GM19463 (cell line): ENCODE measurements around the gene TMCO4.
A peak's percentile ranks its signal among the peaks of the same experiment; 100 is the strongest.
"Not testable (repeated sequence)": the region's sequence is repeated elsewhere in the genome, so short reads cannot be mapped to it uniquely, and the experiment has no call there.

Source experiments
- ATAC-seq: cut with Tn5 transposase; IDR thresholded peaks from one replicate; pipeline ENCODE4 v1.9.1; 2021; ENCODE audit warnings: mild to moderate bottlenecking, moderate library complexity; ENCODE audit not compliant: unreplicated experiment

Gene TMCO4

DNA sequence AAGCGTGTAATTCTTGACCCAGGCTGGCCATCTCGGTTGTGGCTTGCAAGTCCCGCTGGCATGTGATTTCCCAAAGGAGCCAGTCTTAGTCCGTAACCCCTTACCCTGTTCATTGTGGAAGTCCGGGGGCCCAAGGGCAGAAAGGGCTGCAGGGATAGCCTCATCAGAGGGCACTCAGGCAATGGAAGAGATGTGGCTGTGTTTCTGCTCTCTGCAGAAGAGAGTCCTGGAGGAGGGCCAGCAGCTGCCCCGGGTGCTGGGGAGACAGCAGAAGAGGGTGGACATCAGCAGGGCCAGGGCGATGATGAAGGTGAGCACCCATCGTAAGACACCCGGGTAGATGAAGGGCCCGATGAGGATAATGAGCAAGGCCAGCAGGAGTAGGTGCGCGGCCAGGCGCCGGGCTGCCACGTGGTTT, 14.5 kb upstream of the TMCO4 start:
- ATAC-seq, result no peak

DNA sequence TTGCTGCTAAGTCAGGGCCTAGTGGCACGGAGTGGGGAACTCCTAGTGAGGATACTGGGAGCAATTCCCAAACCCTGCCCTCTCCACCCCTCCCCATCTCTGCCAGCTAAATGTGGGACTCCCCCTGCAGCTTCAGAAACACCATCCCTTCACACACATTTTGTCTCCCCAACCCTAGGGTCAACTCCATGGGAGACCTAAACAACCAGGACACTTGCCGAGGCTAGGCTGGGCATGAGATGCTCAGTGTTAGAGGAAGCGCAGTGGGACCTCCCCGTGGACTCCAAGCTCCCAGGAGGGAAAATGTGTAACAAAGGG, 13.9 kb upstream of the TMCO4 start:
- ATAC-seq, result no peak

DNA sequence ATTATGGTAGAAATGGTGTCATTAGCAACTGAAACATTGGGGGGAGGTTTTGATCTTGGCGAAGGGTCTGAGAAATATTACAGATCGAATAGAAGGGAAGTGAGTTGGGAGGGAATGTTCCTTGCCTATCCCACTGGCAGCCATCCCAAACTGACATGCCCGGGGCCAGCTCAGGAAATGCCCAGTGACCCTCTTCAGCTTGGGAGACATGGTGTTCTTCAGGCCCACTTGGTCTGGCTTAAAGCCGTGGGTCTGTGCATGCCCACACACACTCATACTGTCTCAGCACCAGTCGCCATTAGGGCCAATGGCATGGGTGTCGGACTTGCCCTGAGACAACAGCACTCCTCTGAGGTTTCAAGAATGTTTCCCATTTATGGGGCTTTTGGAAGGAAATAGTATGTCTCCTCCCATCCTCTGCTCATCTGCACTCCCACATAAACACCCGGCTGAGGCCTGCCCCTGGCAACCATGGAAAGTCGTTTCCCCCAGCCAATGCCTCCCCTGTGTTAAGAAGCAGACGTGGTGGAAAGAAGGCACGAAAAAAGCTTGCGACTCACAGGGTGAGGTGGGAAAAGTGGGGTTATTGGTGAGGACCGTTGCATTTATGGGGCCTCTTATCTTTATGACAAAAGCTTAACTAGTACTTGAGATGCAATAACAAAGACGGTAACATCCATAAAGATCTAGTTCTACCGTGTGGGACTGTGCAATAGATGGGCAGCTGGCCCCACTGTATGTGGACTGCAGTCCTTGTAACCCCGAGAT, 13.3 kb upstream of the TMCO4 start:
- ATAC-seq, result no peak

DNA sequence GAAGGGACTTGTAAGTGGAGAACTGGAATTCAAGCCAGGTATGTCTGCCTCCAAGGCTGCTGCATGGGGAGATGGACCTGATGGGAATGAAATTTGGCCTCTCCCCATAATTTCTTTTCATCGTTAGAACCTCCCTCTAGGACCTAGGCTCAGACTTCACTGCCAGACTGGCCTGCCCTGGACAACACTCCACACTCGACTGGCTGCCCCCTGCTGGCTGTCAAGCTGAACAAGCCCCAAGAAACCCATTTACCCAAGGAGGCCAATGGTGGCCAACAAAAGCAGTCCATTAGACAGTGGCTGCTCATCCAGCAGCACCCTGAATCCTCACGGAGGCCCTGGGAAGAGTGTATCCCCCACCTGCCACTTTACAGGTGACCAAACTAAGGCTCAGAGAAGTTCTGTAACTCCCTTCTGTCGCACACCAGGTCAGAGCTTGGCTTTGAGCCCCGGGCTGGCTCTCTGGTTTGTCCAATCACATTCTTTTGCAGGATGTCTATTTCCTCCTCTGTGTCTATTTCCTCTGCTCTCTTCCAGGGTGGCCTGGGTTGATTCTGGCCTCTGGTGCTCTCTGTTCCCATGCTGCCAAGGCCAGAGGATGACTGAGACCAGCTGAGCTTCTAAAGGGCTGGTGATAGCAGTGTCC, 11.6 kb upstream of the TMCO4 start:
- ATAC-seq, result no peak

DNA sequence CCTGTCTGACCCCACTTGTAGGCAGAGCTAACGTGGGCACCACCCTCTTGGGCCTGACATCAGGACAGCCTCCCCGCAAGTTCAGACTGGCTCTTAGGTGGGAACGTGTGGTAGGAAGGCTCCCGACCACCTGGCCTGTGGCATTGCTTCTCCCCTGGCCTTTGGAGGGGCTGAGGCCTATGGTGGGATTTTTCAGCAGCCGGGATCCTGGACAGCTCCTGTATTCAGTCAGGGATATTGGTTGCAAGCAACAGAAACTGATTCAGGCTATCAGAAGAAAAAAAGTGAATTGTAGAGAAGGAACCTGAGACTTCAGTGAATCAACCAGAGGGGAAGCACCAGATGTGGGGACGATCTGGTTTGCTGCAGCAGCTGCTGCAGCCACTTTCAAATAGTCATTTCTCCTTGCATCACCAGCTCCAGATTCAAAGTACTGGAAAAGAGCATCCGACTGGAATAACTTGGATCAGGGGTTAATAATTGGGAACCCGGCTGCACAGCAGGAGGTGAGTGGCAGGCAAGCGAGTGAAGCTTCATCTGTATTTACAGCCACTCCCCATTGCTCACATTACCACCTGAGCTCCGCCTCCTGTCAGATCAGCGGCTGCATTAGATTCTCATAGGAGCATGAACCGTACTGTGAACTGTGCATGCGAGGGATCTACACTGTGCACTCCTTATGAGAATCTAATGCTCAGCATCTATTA, 9.5 kb upstream of the TMCO4 start:
- ATAC-seq, result no peak

DNA sequence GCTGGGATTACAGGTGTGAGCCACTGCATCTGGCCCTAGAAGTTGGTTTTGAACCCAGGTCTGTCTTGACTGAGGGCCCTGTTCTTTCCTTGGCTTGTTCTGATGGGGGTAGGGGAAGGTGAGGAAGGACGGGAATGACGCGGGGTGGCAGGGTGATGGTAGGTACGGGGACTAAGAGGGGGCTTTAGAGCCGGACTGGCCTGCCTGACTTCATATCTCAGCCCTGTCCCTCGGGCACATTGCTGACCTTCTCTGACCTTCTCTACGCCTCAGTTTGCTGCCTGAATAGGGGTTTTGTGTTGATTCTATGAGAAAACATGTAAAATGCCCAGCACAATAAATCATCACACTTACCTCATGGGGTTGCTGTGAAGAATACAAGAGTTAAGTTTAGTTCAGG, 8.6 kb upstream of the TMCO4 start:
- ATAC-seq, result no peak

DNA sequence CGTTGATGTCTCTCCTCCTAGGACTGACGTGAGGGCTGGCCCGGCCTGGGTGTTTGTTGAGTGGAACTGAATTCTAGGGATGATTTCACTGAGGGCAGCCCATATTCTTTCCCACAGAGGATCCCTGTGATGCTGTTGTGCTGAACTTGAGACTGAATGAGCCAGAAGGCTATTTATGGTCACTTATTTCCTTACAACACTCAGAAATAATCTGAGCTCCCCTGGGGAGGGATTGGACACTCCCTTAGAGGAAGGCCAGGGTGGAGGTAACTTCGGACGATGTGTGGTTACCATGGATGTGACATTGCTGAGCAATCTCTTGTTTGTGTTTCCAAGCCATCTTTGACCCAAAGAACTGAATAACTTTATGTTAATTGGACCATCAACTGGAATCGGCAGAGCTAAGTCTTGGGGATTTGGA, 5.1 kb upstream of the TMCO4 start:
- ATAC-seq, result no peak

DNA sequence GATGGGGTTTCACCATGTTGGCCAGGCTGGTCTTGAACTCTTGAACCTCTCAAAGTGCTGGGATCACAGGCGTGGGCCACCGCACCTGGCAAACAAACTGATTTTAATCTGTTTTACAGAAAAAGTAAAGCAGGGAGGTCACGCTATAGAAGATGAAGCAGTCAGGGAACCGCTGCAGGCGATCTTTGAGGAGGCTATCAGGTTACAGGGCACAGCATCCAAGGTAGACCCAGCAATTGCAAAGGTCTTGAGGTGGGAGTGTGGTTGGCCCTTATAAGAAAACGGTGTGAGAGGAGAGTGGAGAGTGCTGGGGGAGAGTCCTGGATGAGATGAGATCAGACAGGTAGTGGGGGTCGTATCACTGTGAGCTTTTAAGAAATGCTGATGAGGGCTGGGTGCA, 2.6 kb upstream of the TMCO4 start:
- ATAC-seq, result no peak

DNA sequence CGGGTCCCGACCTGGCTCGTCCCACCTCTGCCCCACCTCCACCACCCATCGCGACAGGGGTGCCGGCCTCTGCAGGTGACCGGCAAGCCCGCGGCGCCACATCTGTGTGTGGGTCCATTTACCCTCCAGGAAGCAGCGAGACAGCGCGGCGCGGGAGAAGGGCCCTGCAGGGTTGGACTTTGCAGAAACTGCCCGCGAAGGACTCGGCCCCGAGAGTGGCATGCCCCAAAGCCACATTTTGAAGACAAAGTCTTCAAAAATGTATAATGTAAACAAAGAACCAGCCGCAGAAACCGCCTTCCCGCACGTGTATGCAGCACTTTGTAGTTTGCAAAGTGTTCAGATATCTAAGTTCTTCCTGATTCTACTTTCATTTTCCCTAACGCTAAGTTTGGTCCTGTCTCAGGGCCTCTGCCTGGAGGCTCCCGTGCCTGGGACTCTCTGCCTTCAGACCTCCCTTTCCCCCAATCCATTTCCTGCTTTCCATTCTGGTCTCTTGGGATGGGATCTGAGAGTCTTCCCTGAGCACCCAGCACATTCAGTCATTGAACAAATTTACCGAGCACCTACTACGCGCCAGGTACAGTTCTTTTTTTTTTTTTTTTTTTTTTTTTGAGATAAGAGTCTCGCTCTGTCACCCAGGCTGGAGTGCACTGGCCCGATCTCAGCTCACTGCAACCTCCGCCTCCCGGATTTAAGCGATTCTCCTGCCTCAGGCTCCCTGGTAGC, 524 bp upstream of the TMCO4 start:
- peak; percentile 38 for ATAC-seq

DNA sequence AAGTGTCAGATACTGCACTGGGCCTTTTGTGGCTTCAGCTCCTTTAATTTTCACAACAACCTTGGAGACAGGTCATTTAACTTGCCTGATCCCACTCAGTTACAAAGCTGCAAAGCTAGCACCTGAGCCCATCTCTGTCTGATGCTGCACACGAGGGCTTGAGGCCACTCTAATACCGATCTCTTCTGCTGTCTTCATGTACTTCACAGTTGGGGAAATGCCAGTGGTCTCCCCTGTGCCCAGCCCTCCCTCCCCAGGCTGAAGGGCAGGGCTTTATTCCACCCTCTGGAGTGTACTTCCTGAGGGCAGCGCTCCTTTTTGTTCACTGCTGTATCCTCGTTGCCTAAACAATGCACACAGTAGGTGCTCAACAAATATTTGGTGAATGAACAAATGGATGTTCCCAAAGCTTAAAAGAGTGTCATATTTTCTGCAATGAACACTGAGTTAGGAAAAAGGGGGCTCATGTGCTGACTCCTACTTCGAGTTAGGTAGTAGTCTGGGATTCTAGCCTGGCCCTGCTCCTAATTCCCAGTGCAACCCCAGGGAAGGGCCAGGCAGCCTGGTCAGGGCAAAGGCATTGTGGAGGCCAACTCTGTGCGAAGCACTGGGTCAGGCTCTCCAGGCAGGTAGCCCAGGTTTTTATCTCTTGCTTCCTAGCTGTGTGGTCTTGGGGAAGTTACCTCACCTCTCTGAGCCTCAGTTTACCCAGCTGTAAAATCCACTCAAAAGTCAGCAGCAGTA, 1.1 kb downstream of the TMCO4 start:
- ATAC-seq, result no peak

DNA sequence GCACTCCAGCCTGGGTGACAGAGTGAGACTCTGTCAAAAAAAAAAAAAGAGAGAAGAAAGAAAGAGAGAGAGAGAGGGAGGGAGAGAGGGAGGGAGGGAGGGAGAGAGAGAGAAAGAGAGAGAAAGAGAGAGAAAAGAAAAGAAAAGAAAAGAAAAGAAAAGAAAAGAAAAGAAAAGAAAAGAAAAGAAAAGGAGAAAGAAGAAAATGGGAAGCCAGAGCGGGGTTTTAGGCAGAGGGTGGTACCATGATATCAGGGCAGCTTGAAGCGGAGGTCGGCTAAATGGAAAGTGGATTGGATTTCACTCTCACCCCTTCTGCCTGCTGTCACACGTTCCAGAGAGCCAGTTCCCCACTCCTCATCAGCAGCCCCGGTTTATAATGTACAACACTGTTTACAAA, 1.9 kb downstream of the TMCO4 start:
- ATAC-seq, result no peak

DNA sequence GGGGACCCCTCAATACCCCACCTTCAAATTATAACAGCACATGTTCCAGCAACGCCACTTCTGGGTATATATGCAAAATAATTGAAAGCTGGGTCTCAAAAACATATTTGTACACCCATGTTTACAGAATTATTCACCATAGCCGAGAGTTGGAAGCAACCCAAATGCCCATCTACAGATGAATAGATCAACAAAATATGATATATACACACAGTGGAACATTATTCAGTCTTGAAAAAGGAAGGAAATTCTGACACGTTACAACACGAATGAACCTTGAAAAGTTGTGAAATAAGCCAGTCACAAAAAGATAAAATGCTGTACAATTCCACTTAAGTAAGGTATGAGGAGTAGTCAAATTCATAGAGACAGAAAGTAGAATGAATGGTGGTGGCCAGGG, 5.1 kb downstream of the TMCO4 start:
- no peak for ATAC-seq

DNA sequence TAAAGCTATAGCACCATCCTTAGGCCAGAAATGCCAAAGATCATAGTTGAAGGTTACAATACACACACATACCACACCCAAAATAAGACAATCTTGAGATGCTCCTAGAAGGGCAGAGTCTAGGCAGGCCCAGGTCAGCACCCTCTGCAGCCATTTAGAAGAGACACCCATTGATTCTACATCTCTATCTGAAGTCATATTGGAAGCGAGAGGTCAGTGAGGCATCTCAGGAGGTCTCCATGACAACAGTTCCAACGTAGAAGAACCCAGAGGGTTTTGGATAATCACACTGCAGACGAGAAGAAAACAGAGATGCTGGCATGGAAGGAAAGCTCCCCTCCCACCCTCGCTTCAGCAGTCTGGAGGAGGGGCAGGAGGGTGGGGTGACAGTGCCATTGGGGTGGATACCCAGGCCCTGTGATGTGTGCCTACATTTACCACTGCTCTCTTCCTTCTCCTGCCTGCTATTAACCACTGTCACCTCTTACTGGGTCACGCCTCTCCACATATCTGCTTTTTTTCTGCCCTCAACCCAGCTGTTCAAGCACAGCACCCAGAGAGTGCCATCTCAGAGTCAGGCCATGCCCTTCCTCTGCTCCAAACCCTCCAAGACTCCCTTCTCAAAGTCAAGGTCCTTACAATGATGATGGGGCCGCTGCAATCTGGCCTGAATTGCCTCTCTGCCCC, 6.2 kb downstream of the TMCO4 start:
- ATAC-seq, result peak; percentile 48

DNA sequence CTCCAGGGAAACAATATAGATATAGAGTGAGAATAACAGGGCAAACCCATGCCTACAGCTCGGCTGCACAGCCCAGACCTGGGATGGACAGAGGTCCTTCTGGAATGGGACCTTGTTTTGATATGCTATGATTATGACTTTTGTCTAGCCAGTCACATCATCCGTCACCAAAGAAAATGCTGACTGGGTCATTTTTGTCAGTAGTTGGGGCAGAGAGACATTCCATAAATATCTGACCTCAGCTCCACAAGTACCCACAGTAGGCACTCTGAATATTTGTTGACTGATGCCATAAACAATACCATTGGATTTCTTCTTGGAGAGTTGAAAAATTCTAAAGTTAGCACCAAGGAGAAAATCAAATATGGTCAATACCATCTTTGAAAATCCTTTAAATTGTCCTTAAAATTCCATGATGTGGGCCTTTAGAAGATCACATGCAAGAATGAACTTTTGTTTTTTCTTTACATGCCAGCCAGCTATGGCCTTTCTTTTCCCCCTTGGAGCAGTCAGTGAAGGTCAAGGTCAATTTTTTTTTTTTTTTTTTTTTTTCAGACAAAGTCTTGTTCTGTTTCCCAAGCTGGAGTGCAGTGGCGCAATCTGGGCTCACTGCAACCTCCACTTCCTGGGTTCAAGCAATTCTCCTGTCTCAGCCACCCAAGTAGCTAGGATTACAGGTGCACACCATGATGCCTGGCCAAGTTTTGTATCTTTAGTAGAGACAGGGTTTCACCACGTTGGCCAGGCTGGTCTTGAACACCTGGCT, 7.3 kb downstream of the TMCO4 start:
- no peak for ATAC-seq

DNA sequence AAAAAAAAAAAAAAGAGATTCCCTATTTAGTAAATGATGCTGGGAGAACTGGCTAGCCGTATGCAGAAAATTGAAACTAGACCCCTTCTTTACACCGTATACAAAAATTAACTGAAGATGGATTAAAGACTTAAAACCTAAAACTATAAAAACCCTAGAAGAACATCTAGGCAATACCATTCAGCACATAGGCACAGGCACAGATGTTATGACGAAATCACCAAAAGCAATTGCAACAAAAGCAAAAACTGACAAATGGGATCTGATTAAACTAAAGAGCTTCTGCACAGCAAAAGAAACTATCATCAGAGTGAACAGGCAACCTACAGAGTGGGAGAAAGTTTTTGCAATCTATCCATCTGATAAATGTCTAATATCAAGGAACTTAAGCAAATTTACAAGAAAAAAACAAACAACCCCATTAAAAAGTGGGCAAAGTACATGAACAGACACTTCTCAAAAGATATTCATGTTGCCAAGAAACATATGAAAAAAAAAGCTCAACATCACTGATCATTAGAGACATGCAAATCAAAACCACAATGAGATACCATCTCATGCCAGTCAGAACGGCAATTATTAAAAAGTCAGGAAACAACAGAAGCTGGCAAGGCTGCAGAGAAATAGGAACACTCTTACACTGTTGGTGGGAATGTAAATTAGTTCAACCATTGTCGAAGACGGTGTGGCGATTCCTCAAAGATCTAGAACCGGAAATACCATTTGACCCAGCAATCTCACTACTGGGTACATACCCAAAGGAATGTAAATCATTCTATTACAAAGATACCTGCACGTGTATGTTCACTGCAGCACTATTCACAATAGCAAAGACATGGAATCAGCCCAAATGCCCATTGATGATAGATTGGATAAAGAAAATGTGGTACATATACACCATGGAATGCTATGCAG, 9.4 kb downstream of the TMCO4 start:
- ATAC-seq, result not testable (repeated sequence)

DNA sequence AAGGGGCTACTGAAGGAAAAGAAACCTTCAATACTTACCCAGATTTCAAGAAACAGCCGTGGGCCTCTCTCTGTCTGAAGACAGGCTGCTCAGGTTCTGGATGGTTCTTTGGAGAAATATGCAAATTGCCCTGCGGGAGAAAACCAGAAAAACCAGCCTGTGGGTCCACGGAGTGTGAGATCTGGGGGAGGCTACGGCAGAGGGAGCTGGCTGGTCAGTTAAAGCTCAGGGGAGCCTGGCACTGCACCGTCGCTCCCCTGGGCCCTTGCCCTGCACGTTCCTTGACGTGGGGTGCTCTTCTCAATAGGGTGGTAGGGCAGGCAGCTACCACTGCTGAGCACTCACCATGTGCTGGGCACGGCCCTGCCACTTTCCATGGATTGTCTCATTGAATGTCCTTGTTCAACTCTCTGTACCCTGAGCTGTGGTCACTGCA, 12.7 kb downstream of the TMCO4 start:
- no peak for ATAC-seq

DNA sequence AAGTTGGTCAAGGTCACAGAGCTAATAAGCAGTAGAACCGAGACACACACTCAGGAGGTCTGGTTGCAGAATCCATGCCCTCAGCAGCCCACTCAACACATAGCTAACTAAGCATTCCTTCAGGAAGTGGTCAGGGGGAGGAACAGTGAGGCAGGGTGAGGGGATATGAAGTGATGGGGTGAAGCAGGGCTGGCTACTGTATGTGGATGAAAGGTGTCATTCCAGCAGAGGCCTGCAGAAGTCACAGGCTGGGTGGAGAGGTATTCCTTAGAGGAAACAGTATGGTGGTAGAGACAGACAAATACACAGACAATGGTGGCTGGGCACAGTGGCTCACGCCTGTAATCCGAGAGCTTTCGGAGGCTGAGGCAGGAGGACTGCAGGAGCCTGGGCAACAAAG, 14.1 kb downstream of the TMCO4 start:
- no peak for ATAC-seq

DNA sequence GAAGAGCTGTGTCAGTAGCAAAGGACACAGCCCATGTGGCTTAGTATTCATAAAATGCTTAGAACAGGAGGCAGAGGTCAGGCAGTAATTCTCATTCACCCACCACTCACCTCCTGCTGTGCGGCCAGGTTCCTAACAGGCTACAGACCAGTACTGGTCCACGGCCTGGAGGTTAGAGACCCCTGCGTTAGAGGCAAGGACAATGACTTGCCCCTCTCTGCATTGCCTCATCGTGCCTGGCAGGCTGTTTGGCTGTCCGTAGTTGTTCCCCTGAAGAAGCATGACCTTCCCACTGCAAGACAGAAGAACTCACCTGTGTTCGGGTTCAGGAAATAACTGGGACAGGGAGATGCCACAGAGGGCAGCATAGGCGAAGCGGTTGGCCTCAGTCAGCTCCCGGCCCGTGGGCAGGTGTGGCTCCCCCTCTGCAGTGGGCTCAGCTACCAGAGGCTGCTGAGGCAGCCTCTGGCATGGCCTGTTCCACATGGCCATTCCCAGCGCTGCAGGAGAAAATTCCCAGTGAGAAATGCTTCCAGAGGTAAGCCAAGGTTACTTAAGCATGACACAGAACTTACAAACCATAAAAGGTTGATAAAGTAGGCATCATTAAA, 19.3 kb downstream of the TMCO4 start:
- ATAC-seq, result no peak
